Colonic mucosa (tissue), 2 donors: ENCODE results near the gene RIT1. TPM values are rescaled to one million over a fixed set of nuclear protein-coding genes. Genes with fewer than 3 reads are reported as not detected.

ENCODE experiments used
- microRNA-seq: library from miRNA; unstranded; fragments of <30 nt; microRNA quantifications from one replicate; pipeline ENCODE4, GENCODE V29; 2019
- total RNA-seq, 2 donors: library from RNA; stranded (reverse); fragmentation: NEBNext Ultra II Directional in 1 of 2; extraction: Animal tissue kit (Norgen Biotek cat#: 25700) in 1 of 2; gene quantifications; one replicate each; pipeline ENCODE4 v1.2.1, GENCODE V29; 2021
- donor health status: DM: no; HTN: no; CAD: no.
- donor health status: DM: no; HTN: no; CAD: no.

RIT1 gene
- total RNA-seq, 2 donors from 2014 or later, result 14.6 to 51.7 TPM

Small RNAs within 50 kb of the gene (microRNA-seq; reads per million reads assigned to microRNA genes)
- gene MIR6738, result not detected

Other genes starting within 250 kb of the RIT1 start
- gene YY1AP1, start 222.6 kb downstream of the RIT1 start, total RNA-seq, result 10 to 100 TPM; 41.9 to 62.1 TPM
- 100 to 1,000 TPM in 1 of 2 donors, 10 to 100 TPM in 1; 75.7 to 106 TPM for gene DAP3, start 222.3 kb downstream of the RIT1 start, total RNA-seq
- 10 to 100 TPM; 33.3 to 34.7 TPM for gene GON4L, start 54.1 kb downstream of the RIT1 start, total RNA-seq
- gene SYT11, start 51.8 kb downstream of the RIT1 start, total RNA-seq, result 1 to 10 TPM; 1.2 to 4.6 TPM
- 10 to 100 TPM; 42.5 to 56.0 TPM for gene KHDC4, start 23.1 kb upstream of the RIT1 start, total RNA-seq
- gene RXFP4, start 30.3 kb upstream of the RIT1 start, total RNA-seq, result 1 to 10 TPM; 4.2 to 4.6 TPM
- gene ARHGEF2, start 67.2 kb upstream of the RIT1 start, total RNA-seq, result 10 to 100 TPM; 91.9 to 92.6 TPM
- 100 to 1,000 TPM; 204 to 208 TPM for gene SSR2, start 109.6 kb upstream of the RIT1 start, total RNA-seq
- gene UBQLN4, start 142.4 kb upstream of the RIT1 start, total RNA-seq, result 10 to 100 TPM; 23.2 to 43.4 TPM
- gene LAMTOR2, start 143.4 kb upstream of the RIT1 start, total RNA-seq, result 10 to 100 TPM; 69.4 to 83.9 TPM
- gene RAB25, start 149.8 kb upstream of the RIT1 start, total RNA-seq, result 100 to 1,000 TPM; 213 TPM
- gene MEX3A, start 171.1 kb upstream of the RIT1 start, total RNA-seq, result 1 to 10 TPM; 1.6 to 3.7 TPM
- 100 to 1,000 TPM; 414 to 610 TPM for gene LMNA, start 203.4 kb upstream of the RIT1 start, total RNA-seq
- 1 to 10 TPM; 4.5 to 5.6 TPM for gene SEMA4A, start 242.2 kb upstream of the RIT1 start, total RNA-seq